Tibial nerve (tissue), 4 donors: ENCODE results near the gene SKAP1. TPM values are rescaled to one million over a fixed set of nuclear protein-coding genes. Genes with fewer than 3 reads are reported as not detected.

Experiments
- DNase-seq, 2 donors: peaks; one replicate each; pipeline ENCODE4 v3.0.0-alpha.2; 2019; ENCODE audit warnings: low spot score in 2 of 2
- H3K27ac ChIP-seq, 4 donors: fragments of 200-600 bp; sonication (generic) in 3 of 4; one replicate each; pipeline ENCODE4 v1.5.1; 2017 to 2019; ENCODE audit warnings: mild to moderate bottlenecking in 1 of 4
- H3K27me3 ChIP-seq, 2 donors: fragments of 200-600 bp; sonication (generic) in 1 of 2; one replicate each; pipeline versions ENCODE4 v1.5.1 to v1.6.0; 2017 to 2019
- H3K36me3 ChIP-seq, 3 donors: fragments of 200-600 bp; sonication (generic); one replicate each; pipeline ENCODE4 v1.5.1; 2018 to 2019
- H3K4me1 ChIP-seq, 4 donors: fragments of 200-600 bp; sonication (generic) in 3 of 4; one replicate each; pipeline ENCODE4 v1.5.1; 2017 to 2019
- H3K4me3 ChIP-seq, 4 donors: fragments of 200-600 bp; sonication (generic) in 3 of 4; one replicate each; pipeline ENCODE4 v1.5.1; 2017 to 2019; ENCODE audit warnings: mild to moderate bottlenecking in 1 of 4, moderate library complexity in 1 of 4
- H3K9me3 ChIP-seq, 4 donors: fragments of 200-600 bp; sonication (generic) in 3 of 4; one replicate each; pipeline ENCODE4 v1.5.1; 2017 to 2019
- CTCF ChIP-seq, 5 experiments: fragments of 200-600 bp in 3 of 5; fragments of 450-650 bp in 2 of 5; sonication (generic) in 3 of 5; IDR thresholded peaks; one replicate each; pipeline ENCODE4 v1.5.1; 2016 to 2019; ENCODE audit warnings: antibody characterized with exemption in 5 of 5, mild to moderate bottlenecking in 3 of 5, moderate library complexity in 2 of 5
- EP300 ChIP-seq, 2 donors: sonication (generic); formaldehyde crosslinking; IDR thresholded peaks; one replicate each; pipeline ENCODE4 v1.6.1; 2017; ENCODE audit warnings: antibody characterized with exemption in 2 of 2, mild to moderate bottlenecking in 1 of 2
- POLR2A ChIP-seq, 2 donors: fragments of 450-650 bp; IDR thresholded peaks; one replicate each; pipeline ENCODE4 v1.6.1; 2017; ENCODE audit warnings: antibody characterized with exemption in 2 of 2, mild to moderate bottlenecking in 2 of 2, moderate library complexity in 2 of 2
- WGBS, 2 donors: methylation state at CpG; one replicate each; pipeline ENCODE4 v1.1.5; 2018; 5-methylcytosine and 5-hydroxymethylcytosine counted together
- total RNA-seq, 4 donors: library from RNA; depleted of rRNA; stranded (reverse); fragments of >200 nt; gene quantifications; one replicate each; pipeline ENCODE4 v1.1.0, GENCODE V29; 2016

SKAP1 gene
- total RNA-seq, 4 donors from 2014 or later = 0.59 to 2.0 (median 1.3) TPM

DNA sequence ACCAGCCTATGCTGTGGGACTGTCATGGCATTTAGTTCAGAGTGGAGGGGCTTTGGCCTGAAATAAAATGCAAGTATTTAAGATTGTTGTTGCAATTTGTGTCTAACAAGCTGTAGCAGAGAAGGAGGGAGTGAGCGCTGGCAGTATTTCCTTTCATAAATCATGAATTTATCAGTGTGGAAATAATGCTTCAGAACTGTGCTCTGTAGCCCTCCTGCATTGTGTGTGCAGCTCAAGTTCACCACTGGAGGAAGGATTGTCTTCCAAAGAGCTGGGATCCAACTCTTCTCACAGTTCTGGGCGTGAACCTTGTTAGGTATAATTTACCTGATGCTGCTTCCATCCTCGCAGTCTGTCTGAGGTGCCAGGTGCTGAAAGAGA lies 307.4 kb downstream of the SKAP1 start:
- no peak overlapping the region for H3K4me3 ChIP-seq
- peak overlapping the region in 2 of 4 donors; percentile 18 to 51 for H3K27ac ChIP-seq
- H3K36me3 ChIP-seq = peaks cover 0 to 84% (median 15%) of the 10 kb centered on the region in 3 donors
- TF ChIP-seq EP300 (IDR thresholded peaks at IDR 0.05) = no peak
- no peak for TF ChIP-seq CTCF (IDR thresholded peaks at IDR 0.05)
- TF ChIP-seq POLR2A (IDR thresholded peaks at IDR 0.05) = no peak
- no peaks in the 10 kb centered on the region for H3K27me3 ChIP-seq
- H3K4me1 ChIP-seq = peaks cover 0 to 19% (median 0%) of the 10 kb centered on the region in 4 donors
- 69 to 71% methylated on average over 3 of the region's 3 CpGs for WGBS, 2 donors
- no peak for DNase-seq
- no peaks in the 10 kb centered on the region for H3K9me3 ChIP-seq

- 56 to 70% methylated on average over 9 of the region's 9 CpGs for WGBS, 2 donors
- no peak for DNase-seq
- no peak for TF ChIP-seq POLR2A (IDR thresholded peaks at IDR 0.05)
- TF ChIP-seq CTCF (IDR thresholded peaks at IDR 0.05) = no peak
- TF ChIP-seq EP300 (IDR thresholded peaks at IDR 0.05) = no peak
- Histone ChIP-seq H3K27me3 (no peaks in the 10 kb centered on the region), H3K36me3 (peaks cover 0 to 89% (median 17%) of the 10 kb centered on the region in 3 donors), H3K4me1 (peaks cover 0 to 14% (median 0%) of the 10 kb centered on the region in 4 donors), H3K9me3 (no peaks in the 10 kb centered on the region), H3K4me3 (no peak overlapping the region), H3K27ac (peak overlapping the region in 2 of 4 donors; percentile 18 to 51)
Observed at GRCh38 chr17:48121923-48122664, 307.9 kb downstream of the SKAP1 start.

DNA sequence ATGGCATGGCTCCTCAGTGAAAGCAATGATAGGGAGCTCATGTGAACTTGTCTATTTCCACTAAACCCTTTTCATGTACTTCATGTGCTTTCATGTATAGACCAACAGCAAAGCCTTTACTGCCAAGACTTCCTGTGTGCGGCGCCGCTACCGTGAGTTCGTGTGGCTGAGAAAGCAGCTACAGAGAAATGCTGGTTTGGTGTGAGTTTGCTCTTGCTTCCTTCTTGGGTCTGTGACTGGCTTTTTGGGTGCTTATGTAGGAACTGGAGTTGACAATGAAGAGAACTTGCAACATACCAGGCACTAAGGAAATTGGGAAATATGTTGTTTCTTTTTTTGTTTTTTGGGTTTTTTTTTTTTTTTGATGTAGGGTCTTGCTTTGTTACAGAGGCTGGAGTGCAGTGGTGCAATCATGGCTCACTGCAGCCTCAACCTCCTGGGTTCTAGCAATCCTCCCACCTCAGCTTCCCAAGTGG lies 316.8 kb downstream of the SKAP1 start:
- TF ChIP-seq CTCF (IDR thresholded peaks at IDR 0.05) (no peak), EP300 (IDR thresholded peaks at IDR 0.05) (peak in 1 of 2 donors; percentile 61)
- H3K36me3 ChIP-seq = peaks cover 0 to 53% (median 8%) of the 10 kb centered on the region in 3 donors
- peak overlapping the region in 2 of 4 donors; percentile 29 to 36 for H3K27ac ChIP-seq
- no peaks in the 10 kb centered on the region for H3K9me3 ChIP-seq
- DNase-seq = peak in 1 of 2 donors; percentile 20
- H3K27me3 ChIP-seq = no peaks in the 10 kb centered on the region
- H3K4me3 ChIP-seq = no peak overlapping the region
- peaks cover 0 to 30% (median 16%) of the 10 kb centered on the region in 4 donors for H3K4me1 ChIP-seq
- 75 to 84% methylated on average over 5 of the region's 5 CpGs for WGBS, 2 donors

GRCh38 chr17:48111937-48112241 lies 318.1 kb downstream of the SKAP1 start:
- Histone ChIP-seq H3K9me3 (no peaks in the 10 kb centered on the region), H3K4me1 (peaks cover 0 to 35% (median 17%) of the 10 kb centered on the region in 4 donors), H3K27me3 (no peaks in the 10 kb centered on the region), H3K36me3 (peaks cover 0 to 40% (median 0%) of the 10 kb centered on the region in 3 donors), H3K27ac (no peak overlapping the region), H3K4me3 (no peak overlapping the region)
- 83 to 90% methylated on average over 2 of the region's 2 CpGs for WGBS, 2 donors
- no peak for DNase-seq
- no peak for TF ChIP-seq POLR2A (IDR thresholded peaks at IDR 0.05)

DNA sequence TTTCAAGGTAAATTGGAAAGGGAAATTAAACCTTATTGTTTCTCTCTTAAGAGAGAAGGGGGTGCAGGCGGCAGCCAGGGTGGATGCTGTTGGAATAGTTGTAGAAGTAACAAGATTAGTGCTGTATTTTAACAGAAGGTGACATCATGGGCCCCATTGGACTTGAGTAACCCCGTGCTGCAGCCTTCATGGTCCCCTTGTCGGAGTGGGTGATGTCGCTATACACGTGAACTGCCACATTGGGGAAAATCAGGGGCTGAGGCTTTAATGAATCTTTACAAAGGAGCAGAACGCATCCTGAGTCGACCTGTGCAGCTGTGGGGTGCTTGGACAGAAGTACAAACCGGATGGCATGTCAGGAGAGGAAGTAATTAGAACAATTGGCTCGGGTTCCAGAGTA lies 319.3 kb downstream of the SKAP1 start:
- TF ChIP-seq POLR2A (IDR thresholded peaks at IDR 0.05) (no peak), CTCF (IDR thresholded peaks at IDR 0.05) (no peak), EP300 (IDR thresholded peaks at IDR 0.05) (no peak)
- no peak for DNase-seq
- Histone ChIP-seq H3K4me3 (no peak overlapping the region), H3K4me1 (peaks cover 0 to 38% (median 17%) of the 10 kb centered on the region in 4 donors), H3K27me3 (no peaks in the 10 kb centered on the region), H3K9me3 (no peaks in the 10 kb centered on the region), H3K27ac (no peak overlapping the region), H3K36me3 (peaks cover 0 to 28% (median 0%) of the 10 kb centered on the region in 3 donors)
- WGBS, 2 donors = 80 to 87% methylated on average over 9 of the region's 9 CpGs
